NCI-H2171 treated with DMSO at 0.1 percent for 48 hours (cell line): ENCODE data around the gene SIGLEC6.

Experiments
- DNase-seq: peaks from one replicate; lab custom pipeline; 2025; lab: John Stamatoyannopoulos, UW

The SIGLEC6 gene

GRCh38 chr19:51548213-51548651, 16.8 kb upstream of the SIGLEC6 start:
- DNase-seq, result no peak

DNA sequence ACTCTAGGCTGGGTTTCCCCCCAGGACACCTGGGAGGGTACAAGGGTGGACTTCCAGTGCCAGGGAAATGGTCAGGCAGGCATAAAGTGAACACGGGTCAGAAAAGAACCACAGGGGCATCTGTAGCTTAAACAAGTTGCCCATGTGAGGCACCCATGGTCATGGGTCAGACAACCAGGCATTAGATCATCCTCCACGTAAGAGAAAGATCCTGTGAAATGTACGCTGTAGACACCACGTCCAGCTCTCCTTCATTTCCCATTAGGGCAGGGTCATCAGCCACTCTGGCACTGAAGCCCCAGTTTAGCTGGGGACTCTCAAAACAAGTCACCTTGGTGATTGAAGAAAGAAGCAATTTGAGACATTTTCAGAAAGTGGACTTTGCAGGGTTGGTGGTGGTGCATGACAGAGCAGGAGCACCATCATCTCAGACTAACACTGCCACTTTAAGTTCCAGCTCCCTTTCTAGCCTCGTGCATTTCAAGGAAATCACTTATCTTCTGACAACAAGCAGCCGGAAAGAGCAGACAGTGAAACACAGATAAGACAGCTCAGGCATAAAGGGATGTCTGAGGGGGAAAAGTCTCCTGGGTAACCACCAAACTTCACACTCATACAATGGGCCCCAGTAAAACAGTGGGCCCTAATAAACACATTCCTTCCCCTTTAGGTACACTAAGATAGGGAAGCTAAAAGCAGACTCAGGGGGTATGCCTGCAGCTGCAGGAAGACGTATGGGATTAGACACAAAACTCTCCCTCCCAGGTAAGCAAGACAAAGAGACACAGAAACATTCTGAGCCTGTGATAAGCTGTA, 16.1 kb upstream of the SIGLEC6 start:
- DNase-seq, result no peak

DNA sequence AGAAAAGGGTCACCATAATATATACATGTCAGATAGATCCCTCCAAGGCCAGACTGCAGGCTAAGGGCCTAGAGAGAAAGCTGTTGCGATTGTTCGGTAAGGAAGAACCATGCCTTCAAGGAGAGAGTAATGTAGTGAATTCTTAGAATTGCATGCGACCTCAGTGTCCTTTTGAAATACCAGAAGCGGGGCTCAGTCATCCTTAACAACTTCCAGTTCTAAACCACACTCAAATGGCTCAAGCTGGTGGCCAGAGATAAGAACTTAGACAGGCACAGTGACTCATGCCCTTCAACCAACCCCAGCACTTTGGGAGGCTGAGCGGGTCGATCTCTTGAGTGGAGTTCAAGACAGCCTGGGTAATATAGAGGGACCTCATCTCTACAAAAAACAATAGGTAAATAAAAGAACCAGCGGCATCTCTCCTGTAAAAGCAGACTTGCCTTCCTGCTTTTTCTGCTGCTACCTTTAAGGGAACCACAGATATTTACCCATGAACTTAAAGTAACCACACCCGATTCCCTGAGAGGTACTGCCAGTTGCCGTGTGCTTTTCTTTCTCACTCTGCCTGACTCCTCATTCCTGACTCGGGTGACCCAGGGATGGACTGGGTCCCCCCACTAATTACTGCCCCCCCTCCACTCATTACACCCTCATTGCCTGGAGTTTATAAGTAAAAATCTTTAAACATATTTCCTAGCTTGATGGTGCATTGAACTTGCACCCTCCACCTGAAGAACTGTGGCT, 15.4 kb upstream of the SIGLEC6 start:
- no peak for DNase-seq

GRCh38 chr19:51546107-51546649, 14.7 kb upstream of the SIGLEC6 start:
- DNase-seq, result no peak

DNA sequence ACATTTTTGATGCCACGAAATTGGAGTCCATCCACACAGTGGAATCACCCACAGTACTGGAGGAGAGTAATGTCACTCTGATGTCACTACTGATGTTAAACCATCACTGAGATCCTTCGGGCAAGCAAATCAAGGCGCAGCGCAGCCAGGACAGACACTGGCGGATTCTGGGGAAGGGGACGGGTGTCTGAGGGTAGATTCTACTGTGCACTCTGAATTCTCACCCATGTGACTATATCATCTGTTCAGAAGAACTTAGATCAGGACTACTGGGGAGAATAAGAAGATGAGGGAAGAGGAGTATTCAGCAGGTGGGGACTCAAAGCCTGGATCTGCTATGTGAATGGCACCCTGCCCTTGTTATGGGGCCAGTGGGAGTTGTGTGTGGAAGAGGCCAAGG, 12.6 kb upstream of the SIGLEC6 start:
- DNase-seq, result no peak

- no peak for DNase-seq
Measured at GRCh38 chr19:51542699-51543098, 11.2 kb upstream of the SIGLEC6 start.

DNA sequence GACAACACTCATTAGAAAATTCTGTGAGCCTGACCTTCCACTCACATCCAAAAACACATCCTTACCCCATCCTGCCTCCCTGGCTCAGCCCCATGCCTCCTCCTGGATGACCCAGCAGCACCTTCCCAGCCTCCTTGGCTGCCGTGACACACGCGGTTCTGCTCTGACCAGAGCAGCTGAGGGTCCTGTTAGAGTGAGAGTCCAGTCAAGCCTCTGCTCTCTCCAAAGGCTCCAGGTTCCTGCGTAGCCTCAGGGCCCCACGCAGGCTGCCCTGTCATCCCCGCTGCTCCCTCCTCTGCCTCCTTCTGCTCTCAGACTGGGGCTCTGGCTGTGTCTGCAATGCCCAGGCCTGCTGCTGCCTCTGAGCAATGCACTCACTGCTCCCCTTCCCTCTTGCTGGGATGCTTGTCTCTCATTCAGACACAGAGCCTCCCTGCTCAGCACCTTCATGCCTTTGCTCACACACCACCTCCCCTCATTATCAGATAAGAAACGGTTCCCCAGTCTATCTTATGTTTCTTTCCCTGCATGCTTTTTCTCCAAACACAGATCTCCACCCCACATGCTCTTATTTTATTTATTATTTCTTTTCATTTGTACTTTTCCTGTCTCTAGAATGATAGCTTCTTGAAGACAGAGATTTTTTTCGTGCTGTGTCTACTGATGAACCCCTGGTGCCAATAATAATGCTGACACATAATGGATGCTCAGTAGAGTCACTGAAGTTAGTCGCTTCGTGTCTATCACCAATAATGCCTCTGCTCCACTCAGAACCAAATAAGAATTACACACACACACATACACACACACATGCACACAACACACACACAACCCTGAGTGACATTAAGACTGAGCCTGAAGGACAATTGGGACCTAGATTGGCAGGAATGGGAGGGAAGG, 10.2 kb upstream of the SIGLEC6 start:
- no peak for DNase-seq

DNA sequence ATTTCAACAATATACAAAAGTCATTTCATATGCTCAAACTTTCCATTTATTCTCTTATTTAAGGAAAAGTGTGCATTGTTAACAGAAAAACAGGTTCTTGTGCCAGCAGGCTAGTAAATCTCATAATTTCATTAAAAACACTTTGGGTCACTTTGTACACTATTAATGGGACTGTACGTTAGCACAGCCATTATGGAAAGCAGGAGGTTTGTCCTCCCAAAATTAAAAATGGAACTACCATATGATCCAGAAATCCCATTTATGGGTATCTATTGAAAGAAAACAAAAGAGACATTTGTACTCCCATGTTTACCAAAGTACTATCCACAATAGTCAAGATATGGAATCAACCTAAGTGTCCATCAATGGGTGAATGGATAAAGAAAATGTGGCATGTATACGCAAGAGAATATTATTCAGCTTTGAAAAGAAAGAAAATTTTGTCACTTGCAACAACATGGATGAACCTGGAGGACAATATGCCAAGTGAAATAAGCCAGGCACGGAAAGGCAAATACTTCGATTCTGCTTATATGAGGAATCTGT, 8.4 kb upstream of the SIGLEC6 start:
- no peak for DNase-seq

- DNase-seq, result no peak
Measured at GRCh38 chr19:51535535-51535934, 4.1 kb upstream of the SIGLEC6 start.

DNA sequence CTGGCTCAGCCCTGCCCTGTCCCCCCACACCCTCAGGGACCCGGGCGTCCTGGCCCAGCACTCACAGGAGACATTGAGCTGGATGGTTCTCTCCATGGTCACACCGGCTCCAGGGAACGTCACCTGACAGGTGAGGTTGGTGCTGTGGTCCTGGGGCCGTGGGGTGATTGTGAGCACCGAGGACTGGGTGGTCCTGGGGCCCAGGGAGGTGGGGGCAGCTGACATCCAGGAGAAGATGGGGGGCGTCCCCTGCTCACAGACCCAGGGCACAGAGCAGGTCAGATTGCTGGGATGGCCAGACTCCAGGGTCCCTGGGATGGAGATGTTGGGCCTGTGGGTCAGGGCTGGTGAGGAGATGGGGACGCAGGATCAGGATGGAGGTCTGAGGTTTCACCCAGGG, 854 bp downstream of the SIGLEC6 start:
- DNase-seq, result no peak

- no peak for DNase-seq
Measured at GRCh38 chr19:51529301-51529700, 2.2 kb downstream of the SIGLEC6 start.

GRCh38 chr19:51525651-51526050, 5.8 kb downstream of the SIGLEC6 start:
- DNase-seq, result no peak

GRCh38 chr19:51524666-51525264, 6.7 kb downstream of the SIGLEC6 start:
- DNase-seq, result no peak

- no peak for DNase-seq
Measured at GRCh38 chr19:51521781-51522180, 9.7 kb downstream of the SIGLEC6 start.

GRCh38 chr19:51521357-51521756, 10.1 kb downstream of the SIGLEC6 start:
- no peak for DNase-seq

DNA sequence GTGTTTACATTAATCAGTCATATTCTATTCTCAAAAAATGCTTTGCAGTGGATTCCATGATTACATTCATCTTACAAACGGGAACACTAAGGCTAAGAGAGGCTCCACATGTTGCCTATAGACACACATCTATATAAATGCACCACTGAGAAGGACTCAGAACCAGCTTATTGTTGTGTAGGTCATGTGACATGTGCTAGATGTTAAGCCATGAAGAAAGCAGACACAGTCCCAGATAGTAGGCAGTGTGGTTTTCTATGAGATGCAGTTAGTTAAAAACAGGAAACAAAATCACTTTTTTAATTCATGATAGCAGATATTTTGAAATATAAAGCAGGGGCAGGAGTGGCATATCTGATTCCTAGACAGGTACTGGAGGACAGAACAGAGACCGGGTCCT, 10.7 kb downstream of the SIGLEC6 start:
- DNase-seq, result no peak

DNA sequence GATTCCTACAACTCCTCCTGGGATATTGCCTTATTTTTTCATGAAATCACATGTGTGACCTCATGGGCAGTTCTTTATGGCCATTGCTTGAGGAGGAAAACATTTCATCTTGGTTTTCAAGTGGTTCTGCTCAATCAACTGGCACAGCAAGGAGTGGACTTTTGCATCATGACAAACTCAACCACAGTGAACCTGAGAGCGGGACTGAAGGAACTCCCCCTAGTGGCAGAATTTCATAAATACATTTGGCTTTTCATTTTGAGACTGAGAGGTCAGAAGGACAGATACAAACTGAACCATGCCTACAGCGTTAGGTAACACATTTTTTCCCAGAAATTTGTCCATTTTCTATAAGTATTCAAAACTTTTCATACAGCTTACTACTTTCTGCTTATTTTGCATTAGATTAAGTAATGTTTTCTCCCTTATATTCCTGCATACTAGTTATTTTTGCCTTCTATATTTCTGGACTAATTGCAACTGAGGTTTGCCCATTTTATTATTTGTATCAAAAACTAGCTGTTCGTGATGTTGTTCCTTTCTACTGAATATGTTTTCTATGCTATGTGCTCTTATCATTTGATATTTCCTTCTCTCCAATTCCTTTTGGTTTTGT, 16.5 kb downstream of the SIGLEC6 start:
- DNase-seq, result peak; percentile 43

DNA sequence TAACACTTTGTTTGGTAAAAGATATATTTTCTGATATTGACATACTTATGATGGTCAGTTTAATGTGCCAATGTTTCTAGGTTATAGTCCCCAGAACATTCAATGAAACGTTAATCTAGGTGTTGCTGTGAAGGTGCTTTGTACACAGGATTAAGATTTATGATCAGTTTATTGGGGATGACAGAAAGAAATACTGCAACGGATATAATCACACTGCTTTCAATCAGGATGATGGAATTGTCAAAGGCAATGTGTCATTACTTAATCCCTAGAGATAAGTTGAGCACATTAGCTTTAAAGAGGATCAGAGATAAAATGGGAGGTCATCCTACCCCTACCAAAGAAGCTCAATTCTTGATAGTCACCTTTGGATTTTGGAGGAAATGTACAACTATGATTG, 17.5 kb downstream of the SIGLEC6 start:
- no peak for DNase-seq

DNA sequence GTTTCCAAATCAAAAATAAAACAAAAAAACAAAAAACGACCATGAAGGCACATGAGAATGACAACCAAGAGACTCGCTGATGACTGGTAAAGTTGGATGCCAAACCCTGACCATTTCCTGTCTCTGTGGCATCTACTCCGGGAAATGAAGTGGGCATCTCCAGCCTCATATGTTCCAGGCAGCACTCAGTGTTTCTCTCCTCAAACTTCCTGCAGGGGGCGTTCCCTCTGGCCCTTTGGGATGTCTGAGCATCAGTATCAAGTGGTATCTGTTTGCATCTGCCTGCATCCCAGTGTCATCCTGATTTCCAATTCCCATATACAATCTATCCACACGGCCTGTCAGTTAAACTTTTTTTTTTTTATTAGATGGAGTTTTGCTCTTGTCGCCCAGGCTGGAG, 20.1 kb downstream of the SIGLEC6 start:
- no peak for DNase-seq

GRCh38 chr19:51509823-51510660, 21.4 kb downstream of the SIGLEC6 start:
- no peak for DNase-seq
